Pulmonary artery endothelial cell (primary cell): ENCODE data around the gene TCEAL1. TPM values are rescaled to one million over a fixed set of nuclear protein-coding genes. Genes with fewer than 3 reads are reported as not detected.

ENCODE experiments used
- DNase-seq: peaks from one replicate; pipeline ENCODE4 v3.0.0-alpha.2; 2011; ENCODE audit warnings: low read depth, low spot score
- total RNA-seq: library from RNA; depleted of rRNA; stranded (reverse); fragments of >200 nt; gene quantifications from 2 replicates; pipeline ENCODE4 v1.2.3, GENCODE V29; 2014

Gene TCEAL1
- total RNA-seq, 1 donor from 2014 or later, result 15.8 TPM

- no peak for DNase-seq
These were observed 49.6 kb downstream of the TCEAL1 start for GRCh38 chrX:103678199-103678993.

Other genes with a start within 250 kb of the TCEAL1 start
- not detected in 2 replicates for gene RAB40A, start 109.5 kb upstream of the TCEAL1 start, total RNA-seq
- gene TCEAL4, start 43.5 kb upstream of the TCEAL1 start, total RNA-seq, result 43.3 and 50.0 TPM in 2 replicates
- 10.3 and 12.5 TPM in 2 replicates for gene TCEAL3, start 21.0 kb upstream of the TCEAL1 start, total RNA-seq
- 583 and 695 TPM in 2 replicates for gene MORF4L2, start 57.7 kb downstream of the TCEAL1 start, total RNA-seq
- gene TMEM31, start 81.9 kb downstream of the TCEAL1 start, total RNA-seq, result not detected in 2 replicates
- not detected in 2 replicates for gene PLP1, start 147.9 kb downstream of the TCEAL1 start, total RNA-seq
- 0.35 and 0.40 TPM in 2 replicates for gene RAB9B, start 203.3 kb downstream of the TCEAL1 start, total RNA-seq